Sigmoid colon (tissue), 7 donors: Measurements from ENCODE around the gene CHCHD1. TPM values are rescaled to one million over a fixed set of nuclear protein-coding genes. Genes with fewer than 3 reads are reported as not detected.
A peak's percentile ranks its signal among the peaks of the same experiment; 100 is the strongest.

ENCODE experiments used
- DNase-seq: peaks from one replicate; pipeline ENCODE4 v3.0.0-alpha.2; 2019
- H3K27ac ChIP-seq, 4 donors: fragments of 200-600 bp; sonication (generic); one replicate each; pipeline ENCODE4 v1.5.1; 2016 to 2019; ENCODE audit warnings: mild to moderate bottlenecking in 1 of 4
- H3K27me3 ChIP-seq, 3 donors: fragments of 200-600 bp; sonication (generic); one replicate each; pipeline ENCODE4 v1.5.1; 2019; ENCODE audit warnings: mild to moderate bottlenecking in 1 of 3
- H3K36me3 ChIP-seq, 4 donors: fragments of 200-600 bp; sonication (generic); one replicate each; pipeline ENCODE4 v1.5.1; 2016 to 2019
- H3K4me1 ChIP-seq, 4 donors: fragments of 200-600 bp; sonication (generic); one replicate each; pipeline ENCODE4 v1.5.1; 2017 to 2019
- H3K4me3 ChIP-seq, 4 donors: fragments of 200-600 bp; sonication (generic); one replicate each; pipeline ENCODE4 v1.5.1; 2017 to 2019; ENCODE audit warnings: mild to moderate bottlenecking in 2 of 4, moderate library complexity in 1 of 4
- H3K9me3 ChIP-seq, 4 donors: fragments of 200-600 bp in 3 of 4; sonication (generic) in 3 of 4; one replicate each; pipeline versions ENCODE4 v1.5.1 to v1.6.1; 2013 to 2019
- EP300 ChIP-seq, 4 donors: sonication (generic); formaldehyde crosslinking; IDR thresholded peaks; one replicate each; pipeline ENCODE4 v1.6.1; 2017; ENCODE audit warnings: antibody characterized with exemption in 4 of 4
- POLR2A ChIP-seq, 2 donors: fragments of 450-650 bp; IDR thresholded peaks; one replicate each; pipeline ENCODE4 v1.6.1; 2016; ENCODE audit warnings: antibody characterized with exemption in 2 of 2, mild to moderate bottlenecking in 2 of 2, moderate library complexity in 2 of 2
- POLR2AphosphoS5 ChIP-seq, 4 donors: sonication (generic); formaldehyde crosslinking; IDR thresholded peaks; one replicate each; pipeline ENCODE4 v1.6.1; 2017; ENCODE audit warnings: antibody characterized with exemption in 4 of 4
- WGBS, 2 donors: extraction: QIAGEN DNeasy Blood & Tissue Kit; methylation state at CpG; one replicate each; pipeline ENCODE4 v1.1.7; 2013; 5-methylcytosine and 5-hydroxymethylcytosine counted together
- intact Hi-C: fragments of 100-400 bp; cut with DNase I; formaldehyde crosslinking; loops from one replicate; pipeline ENCODE4 v1.15.1; 2023
- polyA plus RNA-seq, 3 donors: library from polyadenylated mRNA; stranded (reverse); fragments of 200-250 nt; gene quantifications; one replicate each; pipeline ENCODE4 v1.2.3, GENCODE V29; 2013
- total RNA-seq, 4 donors: library from RNA; depleted of rRNA; stranded (reverse); fragments of >200 nt; gene quantifications; one replicate each; pipeline ENCODE4 v1.1.0, GENCODE V29; 2016
- TF ChIP-seq, protein P1 (sequence below), 4 experiments: fragments of 450-650 bp in 3 of 4; fragments of 200-600 bp in 1 of 4; IDR thresholded peaks; one replicate each; pipeline ENCODE4 v1.5.1; 2016 to 2019; ENCODE audit warnings: antibody characterized with exemption in 4 of 4, mild to moderate bottlenecking in 3 of 4, moderate library complexity in 2 of 4
- donor health status: healthy with polysubstance abuse.
- donor health status: Bipolar disorder and iron deficiency.
- donor health status: healthy.

Gene CHCHD1
- total and polyA plus RNA-seq, 7 donors: 28.1 to 134 (median 36.6) TPM

DNA sequence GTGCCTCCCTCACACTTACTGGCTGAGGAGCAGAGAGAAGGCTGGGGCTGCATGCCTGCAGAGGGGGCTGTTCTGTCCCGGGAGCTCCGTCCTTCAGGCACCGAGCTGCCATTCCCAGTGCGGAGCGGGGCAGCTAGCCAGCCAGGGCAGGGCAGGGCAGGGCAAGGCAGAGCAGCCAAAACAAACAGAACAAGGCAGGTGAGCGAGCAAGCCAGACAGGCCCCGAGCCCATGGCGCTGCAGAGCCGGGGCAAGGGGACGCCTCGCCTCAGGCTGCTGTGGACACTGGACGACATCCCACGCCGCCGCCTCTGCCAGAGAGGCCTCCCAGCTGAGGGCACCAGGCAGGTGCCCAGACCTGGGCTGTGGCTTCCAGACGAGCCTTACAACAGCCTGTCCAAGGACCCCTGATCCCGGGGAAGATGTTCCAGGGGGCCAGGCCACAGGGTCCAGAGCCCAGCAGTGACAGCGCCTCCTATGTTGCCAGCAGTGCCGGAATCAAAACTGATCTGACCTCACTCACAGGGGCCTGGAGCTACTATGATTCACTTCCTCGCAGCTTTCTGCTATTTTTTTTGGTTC lies 37.8 kb downstream of the CHCHD1 start:
- Histone ChIP-seq H3K9me3 (no peaks in the 10 kb centered on the region), H3K27ac (peak overlapping the region; percentile 18 to 55 (median 49)), H3K36me3 (peaks cover 41 to 96% (median 68%) of the 10 kb centered on the region in 4 donors), H3K4me1 (peaks cover 0 to 29% (median 12%) of the 10 kb centered on the region in 4 donors), H3K4me3 (no peak overlapping the region), H3K27me3 (no peaks in the 10 kb centered on the region)
- intact Hi-C loops: no loop called here
- DNase-seq: no peak
- 16 to 67% methylated on average over 20 of the region's 20 CpGs for WGBS, 2 donors
- TF ChIP-seq, protein P1, sequence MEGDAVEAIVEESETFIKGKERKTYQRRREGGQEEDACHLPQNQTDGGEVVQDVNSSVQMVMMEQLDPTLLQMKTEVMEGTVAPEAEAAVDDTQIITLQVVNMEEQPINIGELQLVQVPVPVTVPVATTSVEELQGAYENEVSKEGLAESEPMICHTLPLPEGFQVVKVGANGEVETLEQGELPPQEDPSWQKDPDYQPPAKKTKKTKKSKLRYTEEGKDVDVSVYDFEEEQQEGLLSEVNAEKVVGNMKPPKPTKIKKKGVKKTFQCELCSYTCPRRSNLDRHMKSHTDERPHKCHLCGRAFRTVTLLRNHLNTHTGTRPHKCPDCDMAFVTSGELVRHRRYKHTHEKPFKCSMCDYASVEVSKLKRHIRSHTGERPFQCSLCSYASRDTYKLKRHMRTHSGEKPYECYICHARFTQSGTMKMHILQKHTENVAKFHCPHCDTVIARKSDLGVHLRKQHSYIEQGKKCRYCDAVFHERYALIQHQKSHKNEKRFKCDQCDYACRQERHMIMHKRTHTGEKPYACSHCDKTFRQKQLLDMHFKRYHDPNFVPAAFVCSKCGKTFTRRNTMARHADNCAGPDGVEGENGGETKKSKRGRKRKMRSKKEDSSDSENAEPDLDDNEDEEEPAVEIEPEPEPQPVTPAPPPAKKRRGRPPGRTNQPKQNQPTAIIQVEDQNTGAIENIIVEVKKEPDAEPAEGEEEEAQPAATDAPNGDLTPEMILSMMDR (IDR thresholded peaks at IDR 0.05): no peak
- TF ChIP-seq POLR2AphosphoS5 (IDR thresholded peaks at IDR 0.05) (no peak), EP300 (IDR thresholded peaks at IDR 0.05) (no peak), POLR2A (IDR thresholded peaks at IDR 0.05) (no peak)

- WGBS, 2 donors: 83 to 88% methylated on average over 7 of the region's 7 CpGs
- H3K4me1 ChIP-seq: peaks cover 0 to 12% (median 5%) of the 10 kb centered on the region in 4 donors
Measured at GRCh38 chr10:73823391-73823790, 41.5 kb downstream of the CHCHD1 start.

DNA sequence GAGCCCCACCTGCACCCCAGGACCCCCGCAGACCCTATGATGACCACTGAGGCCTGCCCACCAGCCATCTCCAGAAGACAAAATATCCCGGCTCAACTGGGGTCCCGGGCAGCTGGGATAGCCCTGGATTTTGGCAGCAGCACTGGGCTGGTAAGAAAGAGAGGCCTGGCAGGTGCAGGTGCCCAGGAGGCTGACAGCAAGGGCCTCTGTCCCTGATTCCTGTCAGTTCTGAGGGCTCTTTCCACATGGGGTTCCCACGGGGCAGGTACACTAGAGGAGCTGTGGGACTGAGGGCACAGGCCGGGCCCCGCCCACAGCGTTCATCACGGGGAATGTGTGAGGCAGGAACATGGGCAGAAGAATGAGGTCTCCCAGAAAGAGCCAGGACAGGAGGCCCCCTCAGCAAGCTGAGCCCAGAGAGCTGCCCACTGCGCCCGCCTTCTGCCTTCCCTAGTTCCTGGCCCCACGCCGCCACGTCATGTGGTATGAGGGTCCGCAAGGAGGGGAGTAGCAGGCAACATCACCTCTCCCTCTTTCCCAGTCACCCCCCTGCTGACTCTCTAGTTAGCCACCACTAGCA lies 42.4 kb downstream of the CHCHD1 start:
- 94 to 97% methylated on average over 14 of the region's 14 CpGs for WGBS, 2 donors
- DNase-seq: peak; percentile 64
- Histone ChIP-seq H3K9me3 (no peaks in the 10 kb centered on the region), H3K4me3 (no peak overlapping the region), H3K36me3 (peaks cover 42 to 94% (median 64%) of the 10 kb centered on the region in 4 donors), H3K27me3 (no peaks in the 10 kb centered on the region), H3K27ac (no peak overlapping the region), H3K4me1 (peaks cover 0 to 8% (median 3%) of the 10 kb centered on the region in 4 donors)
- intact Hi-C loops: no loop called here
- TF ChIP-seq, protein P1 (IDR thresholded peaks at IDR 0.05): no peak
- TF ChIP-seq EP300 (IDR thresholded peaks at IDR 0.05): no peak
- TF ChIP-seq POLR2AphosphoS5 (IDR thresholded peaks at IDR 0.05): no peak
- TF ChIP-seq POLR2A (IDR thresholded peaks at IDR 0.05): no peak

More at GRCh38 chr10:73823391-73823790, 41.5 kb downstream of the CHCHD1 start:
- Histone ChIP-seq H3K27me3 (no peaks in the 10 kb centered on the region), H3K36me3 (peaks cover 42 to 96% (median 66%) of the 10 kb centered on the region in 4 donors), H3K27ac (no peak overlapping the region), H3K9me3 (no peaks in the 10 kb centered on the region), H3K4me3 (no peak overlapping the region)
- intact Hi-C loops: no loop called here
- TF ChIP-seq, protein P1 (IDR thresholded peaks at IDR 0.05): no peak
- no peak for TF ChIP-seq POLR2AphosphoS5 (IDR thresholded peaks at IDR 0.05)
- no peak for TF ChIP-seq POLR2A (IDR thresholded peaks at IDR 0.05)
- TF ChIP-seq EP300 (IDR thresholded peaks at IDR 0.05): no peak
- no peak for DNase-seq

DNA sequence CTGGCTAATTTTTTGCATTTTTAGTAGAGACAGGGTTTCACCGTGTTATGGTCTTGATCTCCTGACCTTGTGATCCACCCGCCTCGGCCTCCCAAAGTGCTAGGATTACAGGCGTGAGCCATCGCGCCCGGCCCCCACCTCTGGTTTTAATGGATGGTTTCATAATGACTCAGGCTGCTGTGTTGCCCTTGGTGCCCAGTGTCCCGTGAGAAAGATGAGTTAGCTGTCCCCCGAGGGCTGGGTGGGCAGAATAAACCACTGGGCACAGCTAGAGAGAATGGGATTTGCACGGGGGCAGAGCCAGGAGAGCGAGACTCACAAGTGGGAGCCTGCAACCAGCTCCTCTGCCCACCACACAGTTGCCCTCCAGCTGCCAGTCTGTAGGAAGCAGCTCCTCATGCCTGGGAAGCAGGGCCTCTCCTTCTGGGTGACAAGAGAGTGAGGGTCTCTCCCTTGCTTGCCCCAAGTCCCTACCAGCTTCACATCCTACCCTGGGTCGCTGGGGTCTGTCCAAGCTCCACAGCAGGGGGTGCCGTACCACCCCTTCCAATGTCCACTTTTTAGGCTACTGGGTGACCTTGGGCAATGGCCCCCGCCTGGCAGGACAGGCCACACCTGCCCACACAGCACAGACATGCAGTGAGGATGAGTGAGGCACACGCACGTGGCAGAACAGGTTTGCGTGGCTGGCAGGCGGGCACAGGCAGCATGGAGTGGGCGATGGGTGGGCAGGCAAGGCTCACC lies 45.7 kb downstream of the CHCHD1 start:
- no peak for DNase-seq
- H3K9me3 ChIP-seq: no peaks in the 10 kb centered on the region
- peaks cover 28 to 85% (median 48%) of the 10 kb centered on the region in 4 donors for H3K36me3 ChIP-seq
- H3K4me1 ChIP-seq: no peaks in the 10 kb centered on the region
- H3K27me3 ChIP-seq: no peaks in the 10 kb centered on the region
- no peak overlapping the region for H3K4me3 ChIP-seq
- no peak overlapping the region for H3K27ac ChIP-seq
- intact Hi-C loops: no loop called here
- 94 to 95% methylated on average over 19 of the region's 19 CpGs for WGBS, 2 donors
- TF ChIP-seq EP300 (IDR thresholded peaks at IDR 0.05) (no peak), POLR2AphosphoS5 (IDR thresholded peaks at IDR 0.05) (no peak), POLR2A (IDR thresholded peaks at IDR 0.05) (no peak)
- TF ChIP-seq, protein P1 (IDR thresholded peaks at IDR 0.05): no peak
